Stimulated activated CD4-positive, alpha-beta T cell treated with anti-CD3 and anti-CD28 coated beads, Interleukin-12 subunit alpha, Interleukin-12 subunit beta, amount 100 ng/mL, for 24 hours (primary cell): ENCODE data around the gene ARTN.

Experiments used
- DNase-seq, 2 experiments: peaks; one replicate each; pipeline ENCODE4 v3.0.0-alpha.2; 2020; ENCODE audit warnings: low read depth in 2 of 2

Gene ARTN

GRCh38 chr1:43984855-43985254, 51.3 kb downstream of the ARTN start:
- DNase-seq = no peak

GRCh38 chr1:43985984-43986595, 52.5 kb downstream of the ARTN start:
- DNase-seq = no peak

GRCh38 chr1:43986712-43987111, 53.1 kb downstream of the ARTN start:
- DNase-seq = no peak
